Activated T-helper 2 cell treated with anti-CD3 and anti-CD28 coated beads, Interferon-gamma antibody, Interleukin-2, Interleukin-4, amounts not matched to agents 10 μg/mL and 5 μg/mL and 100 μg/mL, durations not matched to agents 14 hours and 24 hours and 36 hours (primary cell): ENCODE results near the gene FAM174C. TPM values are rescaled to one million over a fixed set of nuclear protein-coding genes. Genes with fewer than 3 reads are reported as not detected.

Experiments used
- DNase-seq: peaks from one replicate; pipeline ENCODE4 v3.0.0; 2021; ENCODE audit warnings: low spot score
- H3K27ac Mint-ChIP-seq: one replicate; pipeline ENCODE4 v1.8.0; 2021; ENCODE audit warnings: mixed read lengths
- H3K27me3 Mint-ChIP-seq: one replicate; pipeline ENCODE4 v1.8.0; 2021; ENCODE audit warnings: low read depth, mixed read lengths
- H3K36me3 Mint-ChIP-seq: one replicate; pipeline ENCODE4 v1.8.0; 2021; ENCODE audit warnings: low read depth, mixed read lengths
- H3K4me1 Mint-ChIP-seq: one replicate; pipeline ENCODE4 v1.8.0; 2021; ENCODE audit warnings: low read depth, mixed read lengths
- H3K4me3 Mint-ChIP-seq: one replicate; pipeline ENCODE4 v1.8.0; 2021; ENCODE audit warnings: low read depth, mild to moderate bottlenecking, moderate library complexity, mixed read lengths
- H3K9me3 Mint-ChIP-seq: one replicate; pipeline ENCODE4 v1.8.0; 2021; ENCODE audit warnings: mixed read lengths
- intact Hi-C: fragments of 100-400 bp; cut with micrococcal nuclease; formaldehyde crosslinking; loops from one replicate; pipeline ENCODE4 v1.15.1; 2023
- total RNA-seq: library from RNA; stranded (reverse); gene quantifications from 2 replicates; pipeline ENCODE4 v1.2.3, GENCODE V29; 2022

FAM174C gene
- total RNA-seq, 1 donor from 2014 or later: 99.4 TPM

- no peak for DNase-seq
- Mint-ChIP-seq H3K36me3 (no peaks in the 10 kb centered on the region), H3K4me3 (no peak overlapping the region), H3K27ac (no peak overlapping the region), H3K4me1 (no peaks in the 10 kb centered on the region), H3K27me3 (peaks cover 29% of the 10 kb centered on the region), H3K9me3 (no peaks in the 10 kb centered on the region)
- intact Hi-C loops: no loop called here
Measured at GRCh38 chr19:1322198-1322981, 47.1 kb downstream of the FAM174C start.

DNA sequence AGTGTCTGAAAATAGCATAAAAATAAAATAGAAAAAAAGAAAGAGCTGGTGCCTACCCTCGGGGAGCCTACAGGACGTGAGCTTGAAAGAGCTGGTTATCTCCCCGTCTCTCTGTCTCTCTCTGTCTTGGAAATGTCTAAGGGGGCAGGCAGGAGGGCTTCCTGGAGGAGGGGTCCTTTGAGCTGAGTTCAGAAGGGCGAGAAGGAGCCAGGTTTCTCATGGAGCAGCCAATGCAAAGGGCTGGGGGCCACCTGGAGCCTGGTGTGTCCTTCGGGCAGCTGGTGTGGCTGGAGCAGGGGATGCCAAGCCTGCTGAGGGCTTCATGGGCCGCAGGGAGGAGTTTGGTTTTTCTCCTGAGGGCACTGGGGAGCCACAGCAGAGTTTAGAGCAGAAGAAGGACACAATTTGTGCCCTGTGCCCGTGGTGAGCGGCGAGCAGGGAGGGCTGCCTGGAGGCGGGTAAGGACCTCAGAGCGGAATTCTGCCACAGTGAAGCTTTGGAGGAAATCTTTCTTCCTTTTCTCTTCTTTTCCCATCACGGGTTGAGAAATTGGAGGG is 49.0 kb downstream of the FAM174C start:
- DNase-seq: no peak
- Mint-ChIP-seq H3K36me3 (no peaks in the 10 kb centered on the region), H3K9me3 (no peaks in the 10 kb centered on the region), H3K27me3 (peaks cover 20% of the 10 kb centered on the region), H3K4me1 (no peaks in the 10 kb centered on the region), H3K4me3 (no peak overlapping the region), H3K27ac (no peak overlapping the region)
- intact Hi-C loops: no loop called here

DNA sequence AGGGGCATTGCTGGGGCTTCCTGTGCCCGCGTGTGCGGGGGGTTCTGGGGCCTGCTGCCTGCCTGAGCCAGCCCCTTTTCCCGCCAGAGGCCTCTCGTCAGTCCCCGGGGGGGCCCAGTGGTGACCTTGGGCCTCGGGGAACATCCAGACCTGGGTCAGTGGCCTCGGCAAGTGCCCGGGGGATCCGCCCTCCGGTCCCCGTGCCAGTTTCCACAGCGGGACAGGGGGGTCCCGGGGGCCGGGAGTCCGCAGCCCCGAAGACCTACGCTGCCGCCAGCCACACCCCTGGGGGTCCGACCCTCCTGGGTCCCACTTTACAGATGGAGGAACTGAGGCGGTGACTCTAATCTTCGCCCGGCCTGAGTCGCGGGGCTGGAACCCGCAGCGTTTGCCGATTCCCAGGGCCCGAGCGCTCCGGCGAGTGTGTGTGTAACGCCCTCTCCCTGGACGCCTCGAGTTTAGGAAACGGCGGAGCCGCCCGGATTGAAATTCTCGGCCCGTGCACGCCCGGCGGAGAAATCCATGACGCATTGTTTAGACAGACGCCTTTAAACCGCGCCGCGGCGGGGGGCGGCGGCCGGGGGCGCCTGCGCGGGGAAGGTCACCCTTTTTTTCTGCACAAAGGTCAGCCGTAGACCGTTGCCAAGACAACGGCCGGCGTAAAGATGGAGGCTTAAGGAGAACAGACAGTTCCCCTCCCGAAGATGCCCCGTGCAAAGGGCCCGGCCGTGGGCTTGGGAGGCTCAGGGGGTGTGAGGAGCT is 49.7 kb downstream of the FAM174C start:
- peaks cover 20% of the 10 kb centered on the region for H3K27me3 Mint-ChIP-seq
- no peaks in the 10 kb centered on the region for H3K9me3 Mint-ChIP-seq
- no peaks in the 10 kb centered on the region for H3K4me1 Mint-ChIP-seq
- no peaks in the 10 kb centered on the region for H3K36me3 Mint-ChIP-seq
- intact Hi-C loops: no loop called here
- H3K4me3 Mint-ChIP-seq: no peak overlapping the region
- H3K27ac Mint-ChIP-seq: no peak overlapping the region
- DNase-seq: no peak

- Mint-ChIP-seq H3K9me3 (no peaks in the 10 kb centered on the region), H3K27ac (no peak overlapping the region), H3K27me3 (peaks cover 19% of the 10 kb centered on the region), H3K36me3 (no peaks in the 10 kb centered on the region), H3K4me3 (no peak overlapping the region), H3K4me1 (no peaks in the 10 kb centered on the region)
- intact Hi-C loops: no loop called here
- no peak for DNase-seq
Measured at GRCh38 chr19:1325568-1326294, 50.4 kb downstream of the FAM174C start.

GRCh38 chr19:1327125-1327524 is 51.8 kb downstream of the FAM174C start:
- Mint-ChIP-seq H3K27ac (no peak overlapping the region), H3K4me3 (no peak overlapping the region), H3K9me3 (no peaks in the 10 kb centered on the region), H3K27me3 (peaks cover 19% of the 10 kb centered on the region), H3K4me1 (no peaks in the 10 kb centered on the region), H3K36me3 (no peaks in the 10 kb centered on the region)
- no peak for DNase-seq
- intact Hi-C loops: no loop called here

Other genes with a start within 250 kb of the FAM174C start
- gene CNN2, start 248.9 kb upstream of the FAM174C start, total RNA-seq: 160 and 163 TPM in 2 replicates
- gene ABCA7, start 235.4 kb upstream of the FAM174C start, total RNA-seq: 17.2 and 19.6 TPM in 2 replicates
- gene ARHGAP45, start 208.4 kb upstream of the FAM174C start, total RNA-seq: 158 TPM in 2 replicates
- 260 and 272 TPM in 2 replicates for gene POLR2E, start 180.2 kb upstream of the FAM174C start, total RNA-seq
- gene GPX4, start 171.5 kb upstream of the FAM174C start, total RNA-seq: 257 TPM in 2 replicates
- gene SBNO2, start 101.3 kb upstream of the FAM174C start, total RNA-seq: 82.8 and 87.0 TPM in 2 replicates
- 65.7 and 71.1 TPM in 2 replicates for gene STK11, start 69.8 kb upstream of the FAM174C start, total RNA-seq
- 3.5 and 3.7 TPM in 2 replicates for gene CBARP, start 37.5 kb upstream of the FAM174C start, total RNA-seq
- 233 and 240 TPM in 2 replicates for gene ATP5F1D, start 33.8 kb upstream of the FAM174C start, total RNA-seq
- gene MIDN, start 26.9 kb upstream of the FAM174C start, total RNA-seq: 84.7 and 85.4 TPM in 2 replicates
- 214 and 226 TPM in 2 replicates for gene CIRBP, start 6.2 kb upstream of the FAM174C start, total RNA-seq
- gene EFNA2, start 10.3 kb downstream of the FAM174C start, total RNA-seq: not detected in 2 replicates
- gene NDUFS7, start 108.4 kb downstream of the FAM174C start, total RNA-seq: 88.7 and 104 TPM in 2 replicates
- 30.6 and 33.9 TPM in 2 replicates for gene GAMT, start 126.0 kb downstream of the FAM174C start, total RNA-seq
- 282 and 290 TPM in 2 replicates for gene DAZAP1, start 132.1 kb downstream of the FAM174C start, total RNA-seq
- 1,450 and 1,471 TPM in 2 replicates for gene RPS15, start 162.9 kb downstream of the FAM174C start, total RNA-seq
- 0.07 and 0.21 TPM in 2 replicates for gene APC2, start 174.6 kb downstream of the FAM174C start, total RNA-seq
- 33.0 and 37.9 TPM in 2 replicates for gene C19orf25, start 203.7 kb downstream of the FAM174C start, total RNA-seq
- 2.1 and 2.6 TPM in 2 replicates for gene PCSK4, start 214.8 kb downstream of the FAM174C start, total RNA-seq
- gene REEP6, start 215.7 kb downstream of the FAM174C start, total RNA-seq: 1.6 and 2.1 TPM in 2 replicates
- 4.9 and 6.4 TPM in 2 replicates for gene ADAMTSL5, start 237.5 kb downstream of the FAM174C start, total RNA-seq
- gene PLK5, start 248.5 kb downstream of the FAM174C start, total RNA-seq: not detected in 2 replicates